Middle frontal gyrus (tissue), 1 donor: ENCODE data around the gene LRRC4C.

ENCODE experiments used
- DNase-seq: peaks from one replicate; pipeline ENCODE4 v3.0.0-alpha.2; 2015; ENCODE audit warnings: low spot score; ENCODE audit errors: extremely low spot score

Gene LRRC4C

GRCh38 chr11:41459465-41460401, at the start of gene LRRC4C:
Gene LRRC4C, minus strand, starts transcription at chr11:41459652.
- DNase-seq, result no peak

GRCh38 chr11:41508121-41508520, 48.7 kb upstream of the LRRC4C start:
- no peak for DNase-seq

GRCh38 chr11:41499429-41499828, 40.0 kb upstream of the LRRC4C start:
- no peak for DNase-seq

GRCh38 chr11:41498726-41499125, 39.3 kb upstream of the LRRC4C start:
- no peak for DNase-seq

- DNase-seq, result no peak
These were observed 38.5 kb upstream of the LRRC4C start for GRCh38 chr11:41497974-41498373.

- DNase-seq, result no peak
These were observed 35.3 kb upstream of the LRRC4C start for GRCh38 chr11:41494716-41495115.

- DNase-seq, result no peak
These were observed 27.0 kb upstream of the LRRC4C start for GRCh38 chr11:41486424-41486823.

- DNase-seq, result no peak
These were observed 24.5 kb upstream of the LRRC4C start for GRCh38 chr11:41483956-41484355.

GRCh38 chr11:41479179-41479578, 19.7 kb upstream of the LRRC4C start:
- DNase-seq, result no peak

GRCh38 chr11:41461057-41461681, 1.7 kb upstream of the LRRC4C start:
- no peak for DNase-seq

- no peak for DNase-seq
These were observed 811 bp downstream of the LRRC4C start for GRCh38 chr11:41458641-41459040.

- DNase-seq, result no peak
These were observed 1.3 kb downstream of the LRRC4C start for GRCh38 chr11:41458154-41458553.

GRCh38 chr11:41457216-41458014, 2.0 kb downstream of the LRRC4C start:
- no peak for DNase-seq

- no peak for DNase-seq
These were observed 3.2 kb downstream of the LRRC4C start for GRCh38 chr11:41456269-41456668.

- DNase-seq, result no peak
These were observed 8.4 kb downstream of the LRRC4C start for GRCh38 chr11:41451011-41451410.

- no peak for DNase-seq
These were observed 9.9 kb downstream of the LRRC4C start for GRCh38 chr11:41449483-41450050.

- no peak for DNase-seq
These were observed 12.9 kb downstream of the LRRC4C start for GRCh38 chr11:41446566-41446965.

- DNase-seq, result no peak
These were observed 13.3 kb downstream of the LRRC4C start for GRCh38 chr11:41446107-41446506.

- DNase-seq, result no peak
These were observed 22.4 kb downstream of the LRRC4C start for GRCh38 chr11:41437006-41437490.

GRCh38 chr11:41435531-41435930, 23.9 kb downstream of the LRRC4C start:
- DNase-seq, result no peak

- no peak for DNase-seq
These were observed 27.7 kb downstream of the LRRC4C start for GRCh38 chr11:41431784-41432183.
